ENCODE measurements around the gene SURF2.

Gene SURF2

DNA sequence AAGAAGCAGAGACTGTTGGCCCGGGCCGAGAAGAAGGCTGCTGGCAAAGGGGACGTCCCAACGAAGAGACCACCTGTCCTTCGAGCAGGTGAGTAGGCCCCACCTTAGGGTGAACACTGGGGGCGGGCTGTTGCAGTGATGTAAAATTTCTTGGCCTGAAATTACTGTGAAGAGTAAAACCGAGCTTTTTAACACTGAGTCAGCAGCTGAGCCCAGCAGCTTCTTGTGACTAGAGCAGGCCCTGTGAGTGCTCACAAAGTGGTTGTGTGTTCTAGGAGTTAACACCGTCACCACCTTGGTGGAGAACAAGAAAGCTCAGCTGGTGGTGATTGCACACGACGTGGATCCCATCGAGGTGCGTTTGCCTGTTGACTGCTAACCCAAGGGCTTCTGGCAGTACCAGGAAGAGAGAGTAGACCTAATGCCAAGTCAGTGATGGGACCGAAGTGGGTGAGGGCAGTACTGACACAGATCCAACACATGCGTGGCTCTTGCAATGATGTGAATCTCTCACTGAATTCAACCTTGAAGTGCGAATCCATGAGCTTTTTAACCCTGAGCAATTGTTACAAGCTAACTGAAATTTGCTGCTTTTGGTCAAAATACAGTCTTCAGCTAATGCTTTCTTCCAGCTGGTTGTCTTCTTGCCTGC, 6.3 kb upstream of the SURF2 start:
- no peak for DNase-seq (ENCODE audit: extremely low read depth, low read depth)
- H3K4me3 ChIP-seq (replicated peaks; ENCODE audit: low read depth, low read length), result peak overlapping the region; percentile 100
- TF ChIP-seq, protein P1, sequence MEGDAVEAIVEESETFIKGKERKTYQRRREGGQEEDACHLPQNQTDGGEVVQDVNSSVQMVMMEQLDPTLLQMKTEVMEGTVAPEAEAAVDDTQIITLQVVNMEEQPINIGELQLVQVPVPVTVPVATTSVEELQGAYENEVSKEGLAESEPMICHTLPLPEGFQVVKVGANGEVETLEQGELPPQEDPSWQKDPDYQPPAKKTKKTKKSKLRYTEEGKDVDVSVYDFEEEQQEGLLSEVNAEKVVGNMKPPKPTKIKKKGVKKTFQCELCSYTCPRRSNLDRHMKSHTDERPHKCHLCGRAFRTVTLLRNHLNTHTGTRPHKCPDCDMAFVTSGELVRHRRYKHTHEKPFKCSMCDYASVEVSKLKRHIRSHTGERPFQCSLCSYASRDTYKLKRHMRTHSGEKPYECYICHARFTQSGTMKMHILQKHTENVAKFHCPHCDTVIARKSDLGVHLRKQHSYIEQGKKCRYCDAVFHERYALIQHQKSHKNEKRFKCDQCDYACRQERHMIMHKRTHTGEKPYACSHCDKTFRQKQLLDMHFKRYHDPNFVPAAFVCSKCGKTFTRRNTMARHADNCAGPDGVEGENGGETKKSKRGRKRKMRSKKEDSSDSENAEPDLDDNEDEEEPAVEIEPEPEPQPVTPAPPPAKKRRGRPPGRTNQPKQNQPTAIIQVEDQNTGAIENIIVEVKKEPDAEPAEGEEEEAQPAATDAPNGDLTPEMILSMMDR (IDR thresholded peaks at IDR 0.05; ENCODE audit: low read depth, low read length, missing control alignments), result no peak

GRCh38 chr9:133351526-133351907, 4.8 kb upstream of the SURF2 start:
- TF ChIP-seq, protein P1 (IDR thresholded peaks at IDR 0.05; ENCODE audit: low read depth, low read length, missing control alignments), result no peak
- no peak for DNase-seq (ENCODE audit: extremely low read depth, low read depth)
- H3K4me3 ChIP-seq (replicated peaks; ENCODE audit: low read depth, low read length), result no peak overlapping the region

DNA sequence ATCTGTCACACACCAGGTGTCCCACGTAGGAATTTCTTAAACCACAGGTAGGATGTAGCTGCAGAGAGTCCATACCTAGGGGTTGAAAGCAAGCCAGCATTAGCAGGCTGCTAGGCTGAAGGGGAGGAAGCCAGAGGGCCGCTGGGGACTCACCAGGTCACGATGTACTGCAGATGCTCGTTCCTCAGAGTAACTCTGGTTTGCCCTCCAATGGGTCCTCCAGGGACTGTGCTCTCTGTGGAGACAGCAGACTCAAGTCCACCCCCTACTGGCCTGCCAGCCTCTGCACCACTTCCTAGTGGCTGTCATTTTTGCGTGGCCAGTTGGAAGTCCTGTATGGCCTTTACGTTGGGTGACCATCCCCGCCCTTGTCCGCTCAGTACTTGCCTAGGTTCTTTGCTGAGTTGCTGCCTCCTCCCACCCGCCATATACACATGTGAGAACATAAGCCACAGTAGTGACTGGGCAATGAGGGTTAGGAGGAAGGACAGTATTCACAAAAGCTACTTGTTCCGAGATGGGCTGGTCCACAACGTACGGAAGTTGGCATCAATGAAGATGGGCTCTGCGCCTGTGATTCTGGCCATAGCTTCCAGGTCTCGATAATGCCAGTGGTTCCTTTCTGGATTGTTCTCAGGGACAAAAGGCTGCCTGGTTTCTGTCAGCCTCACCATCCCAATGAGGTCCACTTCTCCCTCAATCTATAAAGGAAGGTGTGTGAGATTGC, 4.3 kb upstream of the SURF2 start:
- TF ChIP-seq, protein P1 (IDR thresholded peaks at IDR 0.05; ENCODE audit: low read depth, low read length, missing control alignments), result peak; percentile 78
- peak; percentile 56 for DNase-seq (ENCODE audit: extremely low read depth, low read depth)
- no peak overlapping the region for H3K4me3 ChIP-seq (replicated peaks; ENCODE audit: low read depth, low read length)

GRCh38 chr9:133352635-133353340, 3.6 kb upstream of the SURF2 start:
- DNase-seq (ENCODE audit: extremely low read depth, low read depth), result no peak
- no peak overlapping the region for H3K4me3 ChIP-seq (replicated peaks; ENCODE audit: low read depth, low read length)
- TF ChIP-seq, protein P1 (IDR thresholded peaks at IDR 0.05; ENCODE audit: low read depth, low read length, missing control alignments), result no peak

GRCh38 chr9:133353548-133353947, 2.8 kb upstream of the SURF2 start:
- no peak overlapping the region for H3K4me3 ChIP-seq (replicated peaks; ENCODE audit: low read depth, low read length)
- TF ChIP-seq, protein P1 (IDR thresholded peaks at IDR 0.05; ENCODE audit: low read depth, low read length, missing control alignments), result no peak
- no peak for DNase-seq (ENCODE audit: extremely low read depth, low read depth)

DNA sequence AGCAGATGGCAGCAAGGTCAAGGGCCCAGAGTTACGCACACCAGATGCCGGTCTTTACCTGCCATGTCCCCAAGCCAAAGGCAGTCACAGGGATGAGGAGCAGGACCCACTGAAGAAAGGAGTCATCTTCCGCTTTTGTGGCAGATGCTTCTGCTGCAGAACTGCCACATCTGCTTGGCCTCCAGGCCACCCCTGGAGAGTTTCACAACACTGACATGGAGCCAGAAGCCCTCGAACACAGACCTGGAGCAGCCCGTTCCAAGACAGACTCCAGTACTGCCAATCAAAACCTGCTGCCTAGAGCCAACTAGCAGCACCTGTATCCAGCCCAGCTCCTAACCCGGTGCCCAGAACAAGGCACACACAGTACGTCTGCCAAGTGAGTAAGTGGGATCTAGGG, 1.6 kb upstream of the SURF2 start:
- DNase-seq (ENCODE audit: extremely low read depth, low read depth), result no peak
- TF ChIP-seq, protein P1 (IDR thresholded peaks at IDR 0.05; ENCODE audit: low read depth, low read length, missing control alignments), result no peak
- peak overlapping the region; percentile 88 for H3K4me3 ChIP-seq (replicated peaks; ENCODE audit: low read depth, low read length)
